ENCODE measurements around the gene PID1.

The PID1 gene

GRCh38 chr2:229164545-229165249, 106.4 kb downstream of the PID1 start:
- no peak for DNase-seq (ENCODE audit: low spot score)

DNA sequence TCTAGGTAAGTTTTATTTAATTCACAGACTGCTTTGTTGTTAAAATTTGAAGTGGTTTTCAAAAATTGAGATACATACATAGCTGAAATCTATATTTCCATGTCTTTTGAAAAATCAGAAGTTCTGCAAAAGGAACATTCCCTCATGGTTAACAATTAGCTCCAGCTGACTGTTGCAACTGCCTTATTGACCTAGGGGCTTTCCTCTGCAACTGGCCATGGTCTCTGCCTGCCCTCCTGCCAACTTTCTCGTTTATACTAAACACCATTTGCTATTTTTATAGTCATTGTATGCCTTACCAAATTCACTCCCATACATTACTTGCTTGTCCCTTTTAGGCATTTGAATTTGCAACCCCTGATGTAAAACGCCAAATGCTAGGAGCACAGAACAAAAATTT, 107.2 kb downstream of the PID1 start:
- DNase-seq (ENCODE audit: low spot score) = no peak

DNA sequence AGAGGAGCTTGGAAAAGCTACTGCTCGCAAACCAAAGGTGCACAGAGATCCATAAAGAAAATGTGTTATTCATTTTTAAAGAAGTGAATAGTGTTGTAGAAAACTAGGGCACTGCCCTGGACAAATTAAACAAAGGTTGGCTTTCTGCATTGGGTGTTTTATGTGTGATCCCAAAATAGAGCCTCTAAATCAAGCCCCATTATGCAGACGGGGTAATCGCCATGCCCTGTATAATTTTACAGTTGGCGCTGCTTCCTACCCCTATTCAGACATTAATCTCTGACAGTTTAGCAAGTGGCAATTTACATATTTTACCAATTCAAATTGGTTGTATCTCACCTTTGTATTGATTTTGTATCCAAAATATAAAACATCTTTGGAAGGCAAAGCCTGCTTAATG, 109.1 kb downstream of the PID1 start:
- no peak for DNase-seq (ENCODE audit: low spot score)

DNA sequence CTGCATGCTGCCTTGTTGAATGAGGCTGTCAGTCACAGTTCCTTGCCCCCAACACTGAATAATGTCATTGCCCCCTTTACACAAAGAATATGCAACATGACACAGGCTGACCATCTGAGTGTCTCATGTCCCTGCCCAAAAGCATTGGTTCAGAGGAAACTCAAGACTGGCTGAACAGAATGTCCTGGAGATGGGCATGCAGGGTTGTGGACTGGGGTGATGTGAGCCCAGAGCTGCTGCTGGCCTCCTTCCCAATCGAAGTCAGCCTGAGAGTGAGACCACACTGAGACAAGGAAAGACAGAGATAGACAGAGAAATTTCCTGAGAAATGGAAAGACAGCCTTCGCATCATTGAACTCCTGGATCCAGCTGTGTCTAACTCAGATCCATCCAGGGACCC, 110.1 kb downstream of the PID1 start:
- DNase-seq (ENCODE audit: low spot score) = no peak

GRCh38 chr2:229160180-229160579, 110.9 kb downstream of the PID1 start:
- no peak for DNase-seq (ENCODE audit: low spot score)

DNA sequence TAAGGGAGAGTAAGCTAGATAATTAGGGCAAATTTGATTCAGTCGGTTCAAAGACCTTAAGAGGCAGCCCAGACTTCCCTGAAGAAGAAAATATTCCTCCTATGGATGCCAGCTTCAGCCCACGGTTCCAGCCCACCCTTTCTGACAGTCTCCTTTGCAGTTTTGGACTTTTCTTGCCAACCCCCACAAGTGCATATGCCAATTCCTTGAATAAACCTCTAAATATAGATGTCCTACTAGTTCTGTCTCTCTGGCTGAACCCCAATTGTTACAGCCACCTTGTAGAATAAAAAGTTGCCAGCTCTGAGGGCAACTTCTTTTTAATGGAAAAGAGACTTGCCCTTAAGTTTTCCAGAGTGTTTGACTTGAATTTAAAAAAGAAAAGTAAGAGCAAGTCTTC, 111.7 kb downstream of the PID1 start:
- no peak for DNase-seq (ENCODE audit: low spot score)

- DNase-seq (ENCODE audit: low spot score) = peak; percentile 35
Measured at GRCh38 chr2:229154381-229154780, 116.7 kb downstream of the PID1 start.

DNA sequence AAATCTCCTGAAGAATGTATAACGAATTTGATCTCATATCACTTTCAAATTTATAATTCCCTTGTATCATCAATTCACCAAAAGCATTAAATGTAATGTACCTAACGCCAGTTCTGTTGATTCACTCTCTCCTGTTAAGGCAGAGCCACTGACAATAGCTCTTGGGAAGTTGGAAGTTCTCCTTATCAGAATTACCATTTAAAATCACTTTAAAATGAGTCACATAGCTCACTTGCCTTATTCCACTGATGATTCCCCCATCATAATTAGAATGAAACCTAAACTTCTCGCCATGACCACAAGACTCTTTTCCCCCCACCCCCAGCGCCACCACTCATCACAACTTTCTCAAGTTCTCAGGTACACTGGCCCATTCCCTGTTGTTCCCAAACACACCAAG, 117.1 kb downstream of the PID1 start:
- DNase-seq (ENCODE audit: low spot score) = no peak

DNA sequence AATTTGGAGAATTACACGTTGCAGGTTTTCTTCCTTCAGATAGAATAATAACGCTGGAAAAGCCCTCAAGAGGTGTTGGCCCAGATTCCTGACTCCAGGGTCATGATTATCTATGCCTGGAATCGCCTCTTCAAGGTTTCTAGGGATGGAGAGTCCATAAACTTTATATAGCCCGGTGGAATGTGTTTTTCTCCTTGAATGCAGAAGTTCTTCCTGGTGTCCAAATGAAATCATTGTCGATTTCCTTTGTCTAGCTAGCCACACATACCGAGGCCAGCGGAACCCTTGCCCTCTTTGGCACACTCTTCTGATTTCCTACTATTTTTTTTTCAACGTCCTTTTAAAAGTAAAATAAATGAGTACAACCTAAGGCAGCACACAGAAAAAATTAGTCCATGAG, 117.8 kb downstream of the PID1 start:
- no peak for DNase-seq (ENCODE audit: low spot score)

DNA sequence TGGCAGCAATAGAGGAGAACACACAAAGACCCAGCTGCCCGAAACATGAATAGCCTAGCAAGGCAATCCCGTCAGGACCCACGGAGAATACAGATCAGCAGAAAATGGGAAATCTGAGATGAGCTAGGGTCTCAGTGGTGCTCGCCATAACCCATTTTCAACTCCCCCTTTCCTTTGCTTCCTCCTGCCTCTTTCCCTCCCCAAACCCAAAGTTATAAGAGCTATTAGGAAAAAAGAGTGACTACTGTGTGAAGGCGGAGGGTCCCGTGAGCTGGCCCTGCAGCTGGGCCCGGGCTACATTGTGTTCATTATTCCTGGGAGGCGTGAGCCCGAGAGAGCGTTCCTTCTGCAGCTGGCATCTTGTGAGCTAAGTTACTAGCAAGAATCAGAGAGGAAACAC, 118.4 kb downstream of the PID1 start:
- DNase-seq (ENCODE audit: low spot score) = no peak

DNA sequence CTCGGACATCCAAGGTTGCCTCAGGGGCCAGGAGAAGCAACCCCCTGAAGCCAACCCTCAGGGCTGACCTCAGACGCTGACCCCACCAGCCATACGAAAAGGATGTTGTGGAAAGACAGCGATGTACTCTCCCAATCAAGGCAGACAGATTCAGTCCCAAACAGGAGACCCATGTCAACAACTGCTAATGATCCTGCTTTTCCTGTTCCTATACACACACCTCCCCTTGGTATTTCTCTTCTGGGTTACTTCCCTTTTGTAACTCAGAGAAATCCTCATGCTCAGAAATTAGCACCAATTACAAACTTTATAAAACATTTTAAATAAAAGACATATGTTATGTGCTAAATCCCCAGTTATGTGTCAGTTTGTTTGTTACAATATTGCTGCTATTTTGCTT, 120.8 kb downstream of the PID1 start:
- DNase-seq (ENCODE audit: low spot score) = no peak

DNA sequence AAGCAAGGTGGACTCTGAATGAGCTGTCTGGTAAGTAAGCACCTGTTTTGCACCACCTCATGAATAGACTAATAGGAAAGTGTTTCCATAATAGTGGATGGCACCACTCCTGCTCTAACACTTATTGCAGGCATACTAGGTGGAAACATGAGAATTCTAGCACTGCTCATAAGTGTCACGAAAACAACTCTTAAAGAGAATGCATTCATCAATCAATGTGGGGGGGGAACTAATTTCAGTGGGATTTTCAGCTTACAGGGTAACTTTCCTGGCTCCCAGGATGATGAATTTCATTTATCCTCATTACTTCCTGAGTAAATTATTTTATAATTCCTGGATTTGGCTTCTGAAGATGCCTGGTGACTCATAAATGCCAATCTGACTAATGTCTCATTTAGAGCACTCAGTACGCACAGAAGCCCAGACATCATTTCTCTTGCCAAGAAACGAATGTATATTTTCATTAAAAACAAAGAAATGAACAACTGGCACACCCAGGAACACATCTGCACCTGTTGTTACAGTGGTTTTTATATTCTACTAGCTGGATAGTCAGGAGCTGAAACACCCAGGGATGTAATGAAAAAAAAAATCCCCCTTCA, 129.6 kb downstream of the PID1 start:
- DNase-seq (ENCODE audit: low spot score) = peak; percentile 26

GRCh38 chr2:229137639-229138038, 133.4 kb downstream of the PID1 start:
- no peak for DNase-seq (ENCODE audit: low spot score)

DNA sequence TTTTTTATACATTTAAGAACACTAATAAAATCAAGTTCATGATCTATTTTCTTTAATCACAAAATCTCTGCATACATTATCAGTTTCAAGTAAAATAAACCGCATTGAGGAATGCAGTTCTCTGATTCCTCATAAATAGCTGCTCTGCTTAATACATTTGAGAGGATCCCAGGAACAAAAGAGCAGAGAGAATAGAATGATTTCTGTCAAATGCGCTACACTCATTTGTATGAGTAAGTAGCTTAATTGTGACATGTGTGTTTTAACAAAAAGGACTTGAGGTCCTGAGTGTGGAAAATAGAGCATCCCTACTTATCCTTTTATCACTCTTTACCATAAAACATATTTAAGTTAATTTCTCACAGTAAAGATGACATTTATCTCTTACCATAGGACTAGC, 134.0 kb downstream of the PID1 start:
- DNase-seq (ENCODE audit: low spot score) = no peak

GRCh38 chr2:229133155-229133772, 137.8 kb downstream of the PID1 start:
- DNase-seq (ENCODE audit: low spot score) = peak; percentile 6

- DNase-seq (ENCODE audit: low spot score) = no peak
Measured at GRCh38 chr2:229132236-229132635, 138.9 kb downstream of the PID1 start.

DNA sequence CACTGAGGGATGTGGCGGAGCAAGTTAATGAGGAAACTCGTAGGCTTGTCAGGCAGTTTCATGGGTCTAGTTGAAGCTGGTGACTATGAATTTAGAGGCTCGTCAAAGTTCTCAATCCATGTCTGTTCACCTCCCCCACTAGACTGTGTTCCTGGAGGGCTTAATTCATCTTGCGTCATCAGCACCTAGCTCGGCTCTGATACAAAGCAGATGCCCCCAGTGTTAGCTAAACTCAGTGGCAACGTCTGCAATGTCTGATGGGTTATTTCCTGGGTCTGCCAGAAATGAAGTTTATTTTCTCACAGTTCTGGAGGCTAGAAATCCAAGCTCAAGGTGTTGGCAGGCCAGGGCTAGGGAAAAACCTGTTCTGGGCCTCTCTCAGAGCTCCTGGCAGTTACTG, 140.6 kb downstream of the PID1 start:
- no peak for DNase-seq (ENCODE audit: low spot score)

DNA sequence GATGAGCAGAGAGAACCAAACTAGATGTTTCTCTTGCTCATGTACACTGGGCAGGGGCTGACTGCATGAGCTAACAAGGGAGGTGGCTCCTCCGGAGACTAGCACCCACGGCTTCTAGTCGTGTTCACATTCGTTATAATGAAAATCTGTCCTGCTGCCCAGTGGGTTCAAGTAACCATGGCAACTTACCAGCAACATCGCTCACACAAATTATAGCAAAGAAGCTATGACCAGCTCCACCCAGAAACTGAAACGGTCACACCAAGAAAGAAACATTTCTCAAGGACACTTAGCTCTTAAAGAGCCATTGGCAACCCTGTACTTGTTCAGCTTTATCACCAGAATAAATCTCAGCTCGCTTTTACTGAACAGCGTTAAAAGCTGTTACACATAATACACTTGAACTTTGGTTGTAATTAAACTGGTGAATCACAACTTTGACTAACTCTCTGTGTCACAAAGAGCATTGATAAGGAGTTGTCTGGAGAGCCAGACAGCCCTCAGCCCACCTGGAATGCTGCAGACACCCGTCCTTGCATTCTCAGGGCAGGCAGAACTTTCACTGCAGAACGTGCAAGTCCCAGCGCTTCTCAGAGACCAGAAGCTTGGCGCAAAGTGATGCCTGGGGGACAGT, 141.2 kb downstream of the PID1 start:
- no peak for DNase-seq (ENCODE audit: low spot score)

GRCh38 chr2:229127471-229127870, 143.6 kb downstream of the PID1 start:
- DNase-seq (ENCODE audit: low spot score) = no peak

DNA sequence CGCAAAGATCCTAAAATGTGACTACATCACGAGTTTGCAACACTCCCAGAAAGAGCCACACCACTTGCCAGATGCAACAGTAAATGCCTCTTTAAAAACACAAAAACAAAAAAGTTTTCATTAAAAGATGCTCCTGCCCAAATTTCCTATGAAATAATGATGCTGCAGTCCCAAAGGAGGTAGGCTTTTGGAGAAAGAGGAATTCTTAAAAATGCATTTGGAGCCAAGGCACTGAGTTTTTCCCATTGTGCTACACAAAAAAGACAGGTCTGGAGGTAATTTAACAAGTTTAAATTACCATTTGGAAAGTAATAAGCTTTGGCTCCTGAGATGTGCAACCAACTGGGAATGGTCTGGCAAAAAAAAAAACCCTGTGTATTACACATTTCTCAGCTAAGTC, 145.0 kb downstream of the PID1 start:
- DNase-seq (ENCODE audit: low spot score) = no peak

- DNase-seq (ENCODE audit: low spot score) = no peak
Measured at GRCh38 chr2:229124136-229124535, 147.0 kb downstream of the PID1 start.

GRCh38 chr2:229118927-229119326, 152.2 kb downstream of the PID1 start:
- DNase-seq (ENCODE audit: low spot score) = no peak

GRCh38 chr2:229118336-229118735, 152.8 kb downstream of the PID1 start:
- no peak for DNase-seq (ENCODE audit: low spot score)

Data from hepatic stellate cell (primary cell).